Hindlimb muscle (tissue), 1 donor: ENCODE measurements around the gene DACT1. TPM values are rescaled to one million over a fixed set of nuclear protein-coding genes. Genes with fewer than 3 reads are reported as not detected.

Experiments
- DNase-seq: peaks from one replicate; pipeline ENCODE4 v3.0.0-alpha.2; 2013
- polyA plus RNA-seq: library from polyadenylated mRNA; unstranded; fragments of 120-200 nt; gene quantifications from one replicate; pipeline ENCODE4 v1.2.1, GENCODE V29; 2013; ENCODE audit not compliant: insufficient read length

Gene DACT1
- polyA plus RNA-seq, 1 donor: 22.9 TPM

DNA sequence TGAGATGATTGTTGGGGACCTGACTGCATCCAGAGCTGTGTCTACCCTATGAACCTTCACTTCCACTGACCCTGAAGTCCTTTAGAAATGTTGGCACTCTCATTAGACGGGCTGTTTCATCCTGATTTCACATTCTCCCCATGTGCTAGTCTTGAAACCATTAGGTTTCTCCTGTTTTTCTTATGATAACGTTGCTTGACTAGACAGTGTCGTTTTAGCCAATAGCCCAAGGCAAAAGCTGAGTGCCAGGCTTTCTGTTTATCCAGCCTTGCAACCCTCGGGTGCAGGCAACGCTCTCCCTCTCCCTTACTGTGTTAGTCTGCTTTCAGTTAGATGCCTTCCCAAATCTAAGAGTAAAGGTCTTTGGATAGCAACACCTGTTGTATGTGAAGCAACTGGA is 30.1 kb downstream of the DACT1 start:
- no peak for DNase-seq

DNA sequence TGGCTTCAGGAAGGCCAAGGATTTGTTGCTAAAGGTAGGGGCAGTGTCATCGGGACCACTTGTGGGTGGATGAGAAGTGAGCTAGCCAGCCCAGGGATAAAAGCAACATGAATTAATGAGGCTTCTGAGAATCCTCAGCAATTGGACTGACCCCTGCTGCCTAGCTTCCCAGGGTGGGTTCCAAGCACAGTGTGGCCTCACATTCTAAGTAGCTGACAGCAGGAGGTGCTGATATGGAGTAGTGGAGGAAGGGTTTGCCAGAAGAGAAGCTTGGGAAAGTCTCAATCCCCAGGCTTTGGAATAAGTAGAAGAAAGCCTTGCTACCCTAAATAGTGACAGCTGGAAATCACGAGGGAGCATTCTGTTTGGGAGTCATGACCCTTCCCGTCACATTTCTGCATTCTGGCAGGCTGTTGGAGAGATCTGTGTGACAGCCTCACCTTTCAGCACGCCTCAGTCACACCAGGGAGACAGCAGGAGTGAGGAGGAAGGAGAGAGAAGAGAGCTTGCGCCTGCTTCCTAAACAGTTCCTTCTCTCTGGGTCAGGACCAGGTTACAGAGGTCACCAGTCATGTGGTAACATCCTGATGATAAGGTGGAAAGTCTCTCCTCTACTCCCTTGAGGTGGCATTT is 31.2 kb downstream of the DACT1 start:
- DNase-seq: no peak

DNA sequence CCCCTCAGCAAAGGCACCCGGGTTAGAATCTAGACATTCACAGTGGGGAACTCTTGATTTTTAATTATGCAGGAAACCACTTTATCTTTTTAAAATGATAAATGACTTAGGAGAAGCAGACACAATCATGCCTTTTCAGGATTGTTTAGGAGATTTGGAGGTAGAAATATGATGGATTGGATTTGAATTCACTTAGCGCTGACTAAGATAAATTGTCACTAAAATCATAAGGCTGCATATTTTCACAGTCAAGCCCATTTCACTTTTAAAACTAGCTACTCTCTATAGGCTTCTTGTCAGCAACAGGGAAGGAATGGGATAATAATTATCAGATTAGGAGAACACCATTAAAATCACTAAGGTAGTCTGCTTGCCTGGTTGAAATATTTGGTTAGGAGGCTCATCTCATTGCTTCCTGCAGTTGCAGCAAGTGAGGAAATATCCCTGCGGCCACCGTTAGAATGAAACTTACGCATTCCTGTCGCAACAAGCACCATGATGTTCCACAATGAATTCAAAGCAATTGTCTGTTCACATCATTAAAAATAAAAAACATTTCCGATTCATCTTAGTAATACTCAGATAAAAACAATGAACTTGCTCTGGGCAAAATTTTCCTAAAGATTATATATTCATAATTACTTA is 31.9 kb downstream of the DACT1 start:
- no peak for DNase-seq

DNA sequence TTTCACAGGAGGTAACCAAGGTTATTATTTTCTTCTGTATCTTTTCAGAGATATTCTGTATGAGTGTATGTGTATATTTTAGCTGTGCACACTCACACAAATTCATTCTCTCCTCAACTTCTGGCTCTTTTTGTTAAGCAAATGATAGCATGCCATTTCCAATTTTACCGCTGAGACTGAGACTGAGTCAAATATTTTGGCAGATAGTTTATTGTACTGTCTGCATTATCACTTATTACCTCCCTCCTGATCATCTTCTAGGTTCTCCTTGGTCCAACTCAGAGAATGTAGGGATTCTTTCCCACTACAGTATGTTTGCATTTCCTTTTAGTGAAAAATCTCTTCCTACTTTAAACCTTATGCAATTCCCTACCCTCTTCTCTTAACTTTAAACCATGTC is 33.3 kb downstream of the DACT1 start:
- no peak for DNase-seq

DNA sequence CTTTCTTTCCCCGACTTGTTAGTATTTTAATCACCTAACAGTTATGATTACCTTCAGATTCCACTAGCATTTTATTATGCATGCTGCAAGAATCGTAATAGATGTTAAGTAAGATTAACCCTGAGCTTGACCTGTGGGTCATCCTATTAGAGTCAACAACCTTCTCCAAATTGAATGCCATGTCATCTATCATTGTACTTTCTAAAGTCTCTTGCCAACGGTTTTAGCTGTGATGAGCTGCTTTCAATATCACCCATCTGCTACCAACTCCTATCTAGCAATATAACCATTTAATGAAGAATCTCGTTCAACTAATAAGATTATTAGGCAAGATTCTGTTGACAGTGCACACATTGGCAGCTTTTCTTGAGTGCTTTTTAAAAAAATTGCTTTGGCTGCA is 33.7 kb downstream of the DACT1 start:
- no peak for DNase-seq

DNA sequence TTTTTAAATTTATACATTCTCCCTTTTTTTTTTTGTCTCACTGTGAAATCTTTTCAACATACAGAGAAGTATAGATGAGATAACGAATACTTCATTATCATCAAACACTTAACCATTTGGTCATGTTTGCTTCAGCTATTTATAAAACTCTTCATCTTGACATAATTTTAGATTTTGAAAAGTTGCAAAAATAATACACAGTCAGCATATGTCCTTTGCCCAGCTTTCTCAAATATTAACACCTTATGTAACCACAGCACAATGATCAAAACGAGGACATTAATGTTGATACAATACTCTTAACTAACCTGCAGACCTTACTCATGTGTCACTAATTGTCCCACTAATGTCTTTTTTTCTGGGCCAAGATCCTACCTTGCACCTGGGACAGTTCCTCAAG is 36.0 kb downstream of the DACT1 start:
- DNase-seq: no peak

DNA sequence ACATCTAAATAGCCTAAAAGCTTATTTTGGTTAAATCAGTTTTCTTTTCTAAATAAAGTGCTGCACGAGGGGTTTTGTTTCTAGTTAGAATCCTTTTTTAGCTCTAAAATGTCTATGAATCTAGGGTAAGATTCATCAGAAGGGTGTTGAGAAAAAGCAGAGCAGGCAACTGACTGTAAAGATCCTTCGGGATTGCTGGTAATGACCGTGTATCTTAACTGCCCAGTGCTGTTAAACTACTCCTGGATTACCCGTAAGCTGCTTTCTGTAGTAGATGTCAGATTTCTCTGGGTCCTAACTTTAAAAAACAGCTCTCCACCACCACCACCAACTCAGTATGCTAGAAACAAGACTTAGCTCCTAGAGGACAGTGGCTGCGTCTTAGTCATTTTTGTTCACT is 39.2 kb downstream of the DACT1 start:
- DNase-seq: no peak

DNA sequence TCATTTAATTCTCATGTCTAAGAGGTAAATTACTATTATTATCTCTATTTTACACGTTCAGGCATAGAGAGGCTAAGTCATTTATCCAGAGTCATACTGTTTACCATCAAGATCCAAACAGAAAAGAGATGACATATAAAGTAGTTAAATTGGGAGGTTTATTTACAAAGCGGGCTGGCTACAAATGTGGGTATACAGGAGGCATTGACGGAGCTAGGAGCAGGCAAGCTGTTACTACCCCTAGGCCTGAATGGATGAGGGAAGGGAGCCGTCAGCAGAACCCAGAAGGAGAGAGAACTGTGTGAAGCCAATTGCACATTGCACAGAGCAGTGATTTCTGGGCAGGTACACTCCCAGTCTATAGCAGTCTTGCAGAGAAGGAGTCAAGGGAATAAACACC is 39.8 kb downstream of the DACT1 start:
- DNase-seq: no peak

DNA sequence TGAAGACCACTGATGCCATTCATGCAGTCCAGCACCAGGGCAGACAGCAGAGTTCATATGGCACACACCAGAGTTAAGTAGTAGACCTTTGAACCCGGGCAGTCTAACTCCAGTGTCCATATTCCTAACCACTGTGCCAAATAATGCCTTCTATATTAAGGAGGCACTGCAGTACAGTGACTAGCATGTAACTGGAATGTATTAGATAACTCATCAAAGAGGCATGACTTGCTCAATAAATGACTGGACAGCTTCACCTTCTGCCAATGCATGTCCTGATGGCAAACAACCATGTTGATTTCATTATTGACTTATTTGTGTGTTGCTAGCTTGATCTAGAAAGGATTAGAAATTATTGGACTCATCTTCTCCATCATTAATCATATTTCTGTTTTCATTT is 40.2 kb downstream of the DACT1 start:
- no peak for DNase-seq

DNA sequence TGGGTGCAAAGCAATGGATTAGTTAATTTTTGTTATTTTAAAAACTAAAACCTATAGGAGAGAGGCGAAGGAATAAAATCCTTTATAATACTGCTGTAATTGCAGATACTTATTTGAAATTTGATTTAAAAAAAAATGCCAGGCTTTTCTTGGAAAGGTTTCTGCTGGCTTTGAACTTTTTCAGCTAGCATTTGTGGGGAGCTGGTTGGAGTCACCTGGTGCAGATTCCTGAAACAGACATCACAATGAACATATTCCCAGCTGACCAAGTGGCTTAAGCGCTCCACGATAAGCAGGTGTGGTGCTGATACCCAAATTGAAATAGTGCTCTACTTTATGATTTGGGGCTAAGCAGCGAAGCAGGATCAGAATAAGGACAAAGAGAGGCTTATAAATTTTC is 42.9 kb downstream of the DACT1 start:
- no peak for DNase-seq

DNA sequence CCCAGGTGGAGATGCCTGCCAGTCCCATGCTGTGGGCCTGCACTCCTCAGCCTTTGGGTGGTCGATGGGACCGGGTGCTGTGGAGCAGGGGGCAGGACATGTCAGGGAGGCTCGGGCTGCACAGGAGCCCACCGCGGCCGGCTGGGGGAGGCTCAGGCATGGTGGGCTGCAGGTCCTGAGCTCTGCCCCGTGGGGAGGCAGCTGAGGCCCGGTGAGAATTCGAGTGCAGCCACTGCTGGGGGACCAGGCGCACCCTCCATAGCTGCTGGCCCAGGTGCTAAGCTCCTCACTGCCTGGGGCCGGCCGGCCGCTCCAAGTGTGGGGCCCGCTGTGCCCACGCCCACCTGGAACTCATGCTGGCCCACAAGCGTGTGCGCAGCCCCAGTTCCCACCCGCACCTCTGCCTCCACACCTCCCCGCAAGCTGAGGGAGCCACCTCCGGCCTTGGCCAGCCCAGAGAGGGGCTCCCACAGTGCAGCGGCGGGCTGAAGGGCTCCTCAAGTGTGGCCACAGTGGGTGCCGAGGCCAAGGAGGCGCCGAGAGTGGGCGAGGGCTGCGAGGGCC is 49.6 kb downstream of the DACT1 start:
- DNase-seq: no peak

DNA sequence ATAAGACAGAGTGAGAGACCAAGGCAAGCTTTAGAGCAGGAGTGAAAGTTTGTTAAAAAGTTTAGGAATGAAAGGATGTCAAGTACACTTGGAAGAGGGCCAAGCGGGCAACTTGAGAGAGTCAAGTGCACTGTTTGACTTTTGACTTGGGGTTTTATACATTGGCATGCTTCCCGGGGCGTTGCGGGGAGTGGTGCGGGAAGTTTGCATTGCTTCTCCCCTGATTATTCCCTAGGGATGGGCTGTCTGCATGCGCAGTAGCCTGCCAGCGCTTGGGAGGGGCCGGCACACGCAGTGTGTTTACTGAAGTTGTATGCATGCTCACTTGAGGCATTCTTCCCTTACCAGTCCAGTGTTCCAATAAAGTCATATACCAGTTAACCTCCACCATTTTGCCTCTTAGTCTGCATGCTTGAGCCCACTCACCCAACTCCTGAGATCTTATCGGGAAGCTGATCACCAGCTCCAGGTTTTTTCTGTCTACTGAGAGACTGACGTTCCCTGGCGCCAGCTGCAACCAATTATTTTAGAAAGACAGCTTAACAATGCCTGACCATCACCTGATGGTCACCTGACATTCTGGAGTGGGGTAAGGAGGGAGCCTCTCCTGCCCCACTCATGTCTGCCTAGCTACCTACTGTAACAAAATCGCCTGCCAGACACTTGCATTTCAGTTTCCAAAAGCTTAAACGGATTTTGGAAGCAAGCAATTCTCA is 53.2 kb downstream of the DACT1 start:
- no peak for DNase-seq

DNA sequence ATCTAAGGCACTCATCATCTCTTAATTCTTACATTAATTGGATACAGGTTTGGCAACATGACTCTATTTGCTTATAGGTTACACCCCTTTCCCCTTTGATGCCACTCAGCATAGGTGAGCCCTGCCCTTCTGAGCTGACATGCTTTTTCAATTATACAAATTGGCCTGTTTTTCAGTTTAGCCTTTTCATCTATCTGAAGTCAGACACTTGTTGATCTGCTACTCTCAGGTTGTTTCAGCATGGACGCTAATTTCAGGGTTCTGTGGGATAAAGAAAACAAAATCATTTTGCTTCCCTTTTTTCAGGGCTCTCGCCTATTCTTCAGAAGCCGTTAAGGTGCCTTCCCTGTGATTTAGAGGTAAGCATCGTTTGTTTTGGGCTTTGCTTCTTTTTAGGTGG is 55.3 kb downstream of the DACT1 start:
- DNase-seq: no peak

DNA sequence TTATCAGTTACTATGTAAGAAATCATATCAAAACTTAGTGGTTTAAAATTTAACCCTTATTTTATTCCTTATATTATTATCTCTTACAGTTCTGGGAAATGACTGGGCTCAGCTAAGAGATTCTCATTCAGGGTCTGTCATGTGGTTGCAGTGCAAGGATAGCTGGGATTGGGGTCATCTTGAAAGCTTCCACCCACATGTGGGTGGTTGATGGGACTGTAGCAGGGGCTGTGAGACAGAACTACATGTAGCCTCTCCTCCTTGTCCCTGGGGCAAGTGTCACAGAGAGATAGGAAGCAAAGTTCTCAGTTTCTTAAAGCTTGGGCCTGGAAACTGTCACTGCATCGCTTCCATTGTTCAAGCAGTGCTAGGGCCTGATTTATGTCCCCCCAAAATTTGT is 57.8 kb downstream of the DACT1 start:
- DNase-seq: no peak

DNA sequence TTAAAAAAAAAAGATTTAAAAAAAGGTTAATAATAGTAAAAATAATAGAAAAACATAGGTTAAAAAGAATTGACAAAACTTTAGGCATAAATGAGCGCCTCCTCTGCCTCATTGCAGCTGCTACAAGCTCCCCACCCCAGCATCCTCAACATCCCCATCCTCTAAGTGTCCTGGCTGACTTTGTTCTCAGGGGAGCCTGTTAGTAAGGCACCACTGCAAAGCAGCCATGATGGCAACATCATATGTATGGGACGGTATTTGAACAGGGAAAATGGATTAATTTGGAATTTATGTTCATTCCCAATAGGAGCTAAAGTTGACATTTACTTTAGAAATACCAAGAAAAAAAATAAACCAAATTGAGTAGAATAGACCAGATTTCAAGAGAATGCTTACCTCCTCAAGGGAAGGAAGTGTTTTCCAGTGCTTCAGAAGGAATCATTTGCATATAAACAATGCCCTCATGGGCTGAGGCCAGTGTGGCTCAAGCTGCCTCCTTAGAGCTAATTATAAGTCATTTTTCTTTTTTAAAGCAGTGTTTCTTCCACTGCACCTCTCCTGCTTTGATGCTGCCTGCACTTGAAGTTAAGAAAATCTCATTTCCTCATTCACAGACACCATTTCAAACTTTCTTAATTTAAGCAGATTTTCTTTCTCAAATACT is 59.6 kb downstream of the DACT1 start:
- DNase-seq: no peak

Other genes starting within 250 kb of the DACT1 start
- 1.8 TPM for gene TOMM20L, start 242.0 kb upstream of the DACT1 start, polyA plus RNA-seq
- 84.4 TPM for gene TIMM9, start 210.4 kb upstream of the DACT1 start, polyA plus RNA-seq
- gene KIAA0586, start 210.2 kb upstream of the DACT1 start, polyA plus RNA-seq: 18.5 TPM